OCI-LY1 (cell line): ENCODE results near the gene LSM10.

Experiments used
- CTCF ChIP-seq: fragments of 200-600 bp; sonication (generic), shearing (Covaris generic); IDR thresholded peaks from 2 replicates; pipeline ENCODE4 v1.5.1; 2017; ENCODE audit warnings: mild to moderate bottlenecking, antibody characterized with exemption, low read length, moderate library complexity, mixed read lengths
- EZH2 ChIP-seq: fragments of 200-600 bp; sonication (generic), shearing (Covaris generic); IDR thresholded peaks from 2 replicates; pipeline ENCODE4 v1.8.0; 2017; ENCODE audit warnings: borderline replicate concordance, mixed run types, mild to moderate bottlenecking, antibody characterized with exemption, low read length, moderate library complexity, mixed read lengths

- TF ChIP-seq EZH2 (no peak), CTCF (no peak)
Measured at GRCh38 chr1:36359911-36360550, 37.7 kb downstream of the LSM10 start.
